WERI-Rb-1 (cell line): Measurements from ENCODE around the gene TMEM119.
"Not testable (repeated sequence)": the region's sequence is repeated elsewhere in the genome, so short reads cannot be mapped to it uniquely, and the experiment has no call there.

Experiments used
- DNase-seq: peaks from one replicate; pipeline ENCODE4 v3.0.0-alpha.2; 2020
- H3K27ac ChIP-seq: fragments of 250-450 bp; sonication (Bioruptor Pico); 2 replicates; pipeline ENCODE4 v1.5.1; 2020; ENCODE audit warnings: mild to moderate bottlenecking, moderate library complexity
- H3K27me3 ChIP-seq: fragments of 250-450 bp; sonication (Bioruptor Pico); 2 replicates; pipeline ENCODE4 v1.5.1; 2021; ENCODE audit warnings: mild to moderate bottlenecking, low read depth, moderate library complexity; ENCODE audit not compliant: insufficient read depth, severe bottlenecking
- H3K36me3 ChIP-seq: fragments of 250-450 bp; sonication (Bioruptor Pico); 2 replicates; pipeline ENCODE4 v1.5.1; 2020; ENCODE audit warnings: mild to moderate bottlenecking, moderate library complexity
- H3K4me3 ChIP-seq: 2 replicates; pipeline ENCODE4 v1.5.1; 2011; ENCODE audit warnings: low read depth, mild to moderate bottlenecking, control low read depth, low read length
- H3K9me3 ChIP-seq: fragments of 250-450 bp; sonication (Bioruptor Pico); 2 replicates; pipeline ENCODE4 v1.5.1; 2021; ENCODE audit warnings: mild to moderate bottlenecking, moderate library complexity; ENCODE audit not compliant: severe bottlenecking
- TF ChIP-seq, protein P1 (sequence below): IDR thresholded peaks from 2 replicates; pipeline ENCODE4 v1.5.1; 2011; ENCODE audit warnings: low read depth, mild to moderate bottlenecking, control low read depth, inconsistent platforms, low read length

TMEM119 gene

GRCh38 chr12:108591267-108591980 is 6.5 kb downstream of the TMEM119 start:
- Histone ChIP-seq H3K36me3 (no peaks in the 10 kb centered on the region), H3K9me3 (no peaks in the 10 kb centered on the region), H3K4me3 (no peak overlapping the region), H3K27ac (no peak overlapping the region), H3K27me3 (no peaks in the 10 kb centered on the region)
- no peak for DNase-seq
- TF ChIP-seq, protein P1, sequence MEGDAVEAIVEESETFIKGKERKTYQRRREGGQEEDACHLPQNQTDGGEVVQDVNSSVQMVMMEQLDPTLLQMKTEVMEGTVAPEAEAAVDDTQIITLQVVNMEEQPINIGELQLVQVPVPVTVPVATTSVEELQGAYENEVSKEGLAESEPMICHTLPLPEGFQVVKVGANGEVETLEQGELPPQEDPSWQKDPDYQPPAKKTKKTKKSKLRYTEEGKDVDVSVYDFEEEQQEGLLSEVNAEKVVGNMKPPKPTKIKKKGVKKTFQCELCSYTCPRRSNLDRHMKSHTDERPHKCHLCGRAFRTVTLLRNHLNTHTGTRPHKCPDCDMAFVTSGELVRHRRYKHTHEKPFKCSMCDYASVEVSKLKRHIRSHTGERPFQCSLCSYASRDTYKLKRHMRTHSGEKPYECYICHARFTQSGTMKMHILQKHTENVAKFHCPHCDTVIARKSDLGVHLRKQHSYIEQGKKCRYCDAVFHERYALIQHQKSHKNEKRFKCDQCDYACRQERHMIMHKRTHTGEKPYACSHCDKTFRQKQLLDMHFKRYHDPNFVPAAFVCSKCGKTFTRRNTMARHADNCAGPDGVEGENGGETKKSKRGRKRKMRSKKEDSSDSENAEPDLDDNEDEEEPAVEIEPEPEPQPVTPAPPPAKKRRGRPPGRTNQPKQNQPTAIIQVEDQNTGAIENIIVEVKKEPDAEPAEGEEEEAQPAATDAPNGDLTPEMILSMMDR: no peak

GRCh38 chr12:108590463-108590862 is 7.4 kb downstream of the TMEM119 start:
- H3K27ac ChIP-seq, H3K27me3 ChIP-seq, DNase-seq, H3K4me3 ChIP-seq, H3K9me3 ChIP-seq, H3K36me3 ChIP-seq: not testable (repeated sequence)

- DNase-seq: no peak
- no peaks in the 10 kb centered on the region for H3K9me3 ChIP-seq
- H3K27me3 ChIP-seq: no peaks in the 10 kb centered on the region
These were observed 8.0 kb downstream of the TMEM119 start for GRCh38 chr12:108589840-108590229.

GRCh38 chr12:108589028-108589839 is 8.7 kb downstream of the TMEM119 start:
- H3K36me3 ChIP-seq: no peaks in the 10 kb centered on the region

More at GRCh38 chr12:108589840-108590229, 8.0 kb downstream of the TMEM119 start:
- no peak overlapping the region for H3K4me3 ChIP-seq
- no peaks in the 10 kb centered on the region for H3K36me3 ChIP-seq
- H3K27ac ChIP-seq: no peak overlapping the region
- TF ChIP-seq, protein P1: no peak

DNA sequence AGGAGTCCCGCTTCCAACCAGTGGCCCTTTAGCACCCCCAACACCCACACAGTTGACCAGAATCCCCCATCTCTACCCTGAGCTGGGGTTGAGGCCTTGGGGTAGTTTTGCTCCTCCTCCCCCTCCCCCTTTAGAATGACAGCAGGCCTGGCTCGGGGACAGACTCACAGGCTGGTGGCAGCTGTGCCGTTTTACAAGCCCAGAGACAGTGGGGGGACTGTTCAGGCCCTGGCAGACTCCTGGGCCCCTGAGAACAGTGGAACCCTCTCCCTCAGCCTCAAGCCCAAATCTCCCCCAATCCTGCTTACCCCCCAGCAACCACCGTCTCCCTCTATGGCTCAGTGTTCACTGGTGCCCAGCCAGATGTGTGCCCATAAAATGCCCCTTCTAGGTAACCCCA is 10.1 kb downstream of the TMEM119 start:
- H3K36me3 ChIP-seq: no peaks in the 10 kb centered on the region

More at GRCh38 chr12:108589028-108589839, 8.7 kb downstream of the TMEM119 start:
- DNase-seq: no peak
- Histone ChIP-seq H3K27me3 (no peaks in the 10 kb centered on the region), H3K9me3 (no peaks in the 10 kb centered on the region), H3K27ac (no peak overlapping the region), H3K4me3 (no peak overlapping the region)
- TF ChIP-seq, protein P1: no peak

GRCh38 chr12:108586306-108586705 is 11.6 kb downstream of the TMEM119 start:
- TF ChIP-seq, protein P1: no peak
- DNase-seq: no peak
- H3K27me3 ChIP-seq: no peaks in the 10 kb centered on the region
- H3K27ac ChIP-seq: no peak overlapping the region
- no peak overlapping the region for H3K4me3 ChIP-seq
- no peaks in the 10 kb centered on the region for H3K36me3 ChIP-seq
- no peaks in the 10 kb centered on the region for H3K9me3 ChIP-seq

More for the DNA sequence above, 10.1 kb downstream of the TMEM119 start:
- H3K4me3 ChIP-seq: no peak overlapping the region
- DNase-seq: no peak
- H3K27ac ChIP-seq: no peak overlapping the region
- H3K27me3 ChIP-seq: no peaks in the 10 kb centered on the region
- TF ChIP-seq, protein P1: no peak
- no peaks in the 10 kb centered on the region for H3K9me3 ChIP-seq
